Thyroid gland (tissue), 4 donors: ENCODE results near the gene SEZ6L.

ENCODE experiments used
- POLR2A ChIP-seq, 2 donors: fragments of 450-650 bp; IDR thresholded peaks; one replicate each; pipeline ENCODE4 v1.6.1; 2017; ENCODE audit warnings: antibody characterized with exemption in 2 of 2, mild to moderate bottlenecking in 2 of 2, moderate library complexity in 1 of 2
- TF ChIP-seq, protein P1 (sequence below), 6 experiments: fragments of 200-600 bp in 3 of 6; fragments of 450-650 bp in 3 of 6; sonication (generic) in 3 of 6; IDR thresholded peaks; one replicate each; pipeline ENCODE4 v1.5.1; 2016 to 2019; ENCODE audit warnings: antibody characterized with exemption in 6 of 6, mild to moderate bottlenecking in 2 of 6, inconsistent platforms in 1 of 6, moderate library complexity in 1 of 6

DNA sequence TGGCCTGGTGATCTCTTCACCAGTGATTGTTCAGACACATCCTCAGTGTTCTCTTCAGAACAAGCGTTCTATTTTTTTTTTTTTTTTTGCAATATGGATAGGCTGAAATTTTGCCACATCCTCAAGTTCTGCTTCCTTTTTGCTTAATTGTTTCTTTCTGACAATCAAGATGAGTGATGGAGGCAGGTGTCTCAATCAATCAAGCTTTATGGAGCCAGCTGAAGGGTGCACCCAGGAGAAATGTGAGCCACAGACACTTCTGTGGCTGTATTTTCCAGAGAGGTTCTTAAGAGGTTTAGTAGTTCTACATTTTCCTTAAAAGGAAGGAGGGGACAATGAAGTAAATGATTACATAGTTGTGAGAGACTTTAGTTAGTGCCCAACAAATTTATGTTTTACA, 215.9 kb downstream of the SEZ6L start:
- TF ChIP-seq, protein P1, sequence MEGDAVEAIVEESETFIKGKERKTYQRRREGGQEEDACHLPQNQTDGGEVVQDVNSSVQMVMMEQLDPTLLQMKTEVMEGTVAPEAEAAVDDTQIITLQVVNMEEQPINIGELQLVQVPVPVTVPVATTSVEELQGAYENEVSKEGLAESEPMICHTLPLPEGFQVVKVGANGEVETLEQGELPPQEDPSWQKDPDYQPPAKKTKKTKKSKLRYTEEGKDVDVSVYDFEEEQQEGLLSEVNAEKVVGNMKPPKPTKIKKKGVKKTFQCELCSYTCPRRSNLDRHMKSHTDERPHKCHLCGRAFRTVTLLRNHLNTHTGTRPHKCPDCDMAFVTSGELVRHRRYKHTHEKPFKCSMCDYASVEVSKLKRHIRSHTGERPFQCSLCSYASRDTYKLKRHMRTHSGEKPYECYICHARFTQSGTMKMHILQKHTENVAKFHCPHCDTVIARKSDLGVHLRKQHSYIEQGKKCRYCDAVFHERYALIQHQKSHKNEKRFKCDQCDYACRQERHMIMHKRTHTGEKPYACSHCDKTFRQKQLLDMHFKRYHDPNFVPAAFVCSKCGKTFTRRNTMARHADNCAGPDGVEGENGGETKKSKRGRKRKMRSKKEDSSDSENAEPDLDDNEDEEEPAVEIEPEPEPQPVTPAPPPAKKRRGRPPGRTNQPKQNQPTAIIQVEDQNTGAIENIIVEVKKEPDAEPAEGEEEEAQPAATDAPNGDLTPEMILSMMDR (IDR thresholded peaks at IDR 0.05): no peak
- no peak for TF ChIP-seq POLR2A (IDR thresholded peaks at IDR 0.05)
